ENCODE measurements around the gene MYL3.

DNA sequence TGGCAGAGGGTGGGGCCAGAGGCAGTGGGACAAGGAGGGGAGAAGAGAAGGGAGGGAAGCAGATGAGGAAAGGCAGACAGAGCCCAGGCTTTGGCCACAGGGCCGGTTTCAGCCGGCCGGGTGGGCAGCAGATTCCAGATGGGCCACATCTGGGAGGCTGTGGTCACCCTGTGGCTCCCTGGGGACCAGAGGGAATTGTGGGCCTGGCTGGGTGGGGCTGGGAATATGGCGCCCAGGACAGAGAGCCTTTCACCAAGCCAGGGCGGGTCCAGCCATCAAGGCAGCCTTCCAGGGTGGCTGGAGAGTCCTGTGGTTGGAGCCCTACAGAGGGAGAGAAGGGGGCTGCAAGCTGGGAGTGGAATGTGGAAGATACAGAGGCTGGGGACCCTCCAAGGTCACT lies 33.1 kb upstream of the MYL3 start:
- TF ChIP-seq, protein P1, sequence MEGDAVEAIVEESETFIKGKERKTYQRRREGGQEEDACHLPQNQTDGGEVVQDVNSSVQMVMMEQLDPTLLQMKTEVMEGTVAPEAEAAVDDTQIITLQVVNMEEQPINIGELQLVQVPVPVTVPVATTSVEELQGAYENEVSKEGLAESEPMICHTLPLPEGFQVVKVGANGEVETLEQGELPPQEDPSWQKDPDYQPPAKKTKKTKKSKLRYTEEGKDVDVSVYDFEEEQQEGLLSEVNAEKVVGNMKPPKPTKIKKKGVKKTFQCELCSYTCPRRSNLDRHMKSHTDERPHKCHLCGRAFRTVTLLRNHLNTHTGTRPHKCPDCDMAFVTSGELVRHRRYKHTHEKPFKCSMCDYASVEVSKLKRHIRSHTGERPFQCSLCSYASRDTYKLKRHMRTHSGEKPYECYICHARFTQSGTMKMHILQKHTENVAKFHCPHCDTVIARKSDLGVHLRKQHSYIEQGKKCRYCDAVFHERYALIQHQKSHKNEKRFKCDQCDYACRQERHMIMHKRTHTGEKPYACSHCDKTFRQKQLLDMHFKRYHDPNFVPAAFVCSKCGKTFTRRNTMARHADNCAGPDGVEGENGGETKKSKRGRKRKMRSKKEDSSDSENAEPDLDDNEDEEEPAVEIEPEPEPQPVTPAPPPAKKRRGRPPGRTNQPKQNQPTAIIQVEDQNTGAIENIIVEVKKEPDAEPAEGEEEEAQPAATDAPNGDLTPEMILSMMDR (IDR thresholded peaks at IDR 0.05) = no peak
- TF ChIP-seq ZFX (IDR thresholded peaks at IDR 0.05; ENCODE audit: borderline replicate concordance) = no peak

Measured in 22Rv1 (cell line).